ENCODE results near the gene TEX12. TPM values are rescaled to one million over a fixed set of nuclear protein-coding genes. Genes with fewer than 3 reads are reported as not detected.
"Not testable (repeated sequence)": the region's sequence is repeated elsewhere in the genome, so short reads cannot be mapped to it uniquely, and the experiment has no call there.

Gene TEX12
- total RNA-seq, 2 donors from 2014 or later: 4.0 TPM; not detected in 1

- intact Hi-C loops (cut with DNase I): no loop called here
- Histone ChIP-seq H3K9me3 (no peaks in the 10 kb centered on the region), H3K4me3 (no peak overlapping the region), H3K27me3 (replicated peaks; ENCODE audit: insufficient read depth) (no peaks in the 10 kb centered on the region), H3K4me1 (replicated peaks) (no peaks in the 10 kb centered on the region), H3K27ac (no peak overlapping the region), H3K36me3 (no peaks in the 10 kb centered on the region)
- DNase-seq (ENCODE audit: low spot score): no peak
- 77% methylated on average over 3 of the region's 3 CpGs for WGBS
- TF ChIP-seq POLR2AphosphoS5 (IDR thresholded peaks at IDR 0.05) (no peak), CTCF (IDR thresholded peaks at IDR 0.05) (no peak)
These were observed 11.8 kb downstream of the TEX12 start for GRCh38 chr11:112178936-112179335.

GRCh38 chr11:112179601-112180000 lies 12.4 kb downstream of the TEX12 start:
- TF ChIP-seq POLR2A (IDR thresholded peaks at IDR 0.05) (no peak), POLR2AphosphoS5 (IDR thresholded peaks at IDR 0.05) (no peak), CTCF (IDR thresholded peaks at IDR 0.05) (no peak)
- no peak for DNase-seq (ENCODE audit: low spot score)
- intact Hi-C loops (cut with DNase I): no loop called here
- Histone ChIP-seq H3K27ac (no peak overlapping the region), H3K4me1 (replicated peaks) (no peaks in the 10 kb centered on the region), H3K9me3 (no peaks in the 10 kb centered on the region), H3K36me3 (no peaks in the 10 kb centered on the region), H3K27me3 (replicated peaks; ENCODE audit: insufficient read depth) (no peaks in the 10 kb centered on the region), H3K4me3 (no peak overlapping the region)

GRCh38 chr11:112182867-112183266 lies 15.7 kb downstream of the TEX12 start:
- Histone ChIP-seq H3K9me3 (no peaks in the 10 kb centered on the region), H3K27me3 (replicated peaks; ENCODE audit: insufficient read depth) (no peaks in the 10 kb centered on the region), H3K4me3 (no peak overlapping the region), H3K27ac (no peak overlapping the region), H3K36me3 (no peaks in the 10 kb centered on the region), H3K4me1 (replicated peaks) (no peaks in the 10 kb centered on the region)
- WGBS: 68% methylated on average over 1 of the region's 1 CpG
- no peak for DNase-seq (ENCODE audit: low spot score)
- intact Hi-C loops (cut with DNase I): no loop called here
- TF ChIP-seq POLR2A (IDR thresholded peaks at IDR 0.05): no peak
- no peak for TF ChIP-seq POLR2AphosphoS5 (IDR thresholded peaks at IDR 0.05)
- TF ChIP-seq CTCF (IDR thresholded peaks at IDR 0.05): no peak

GRCh38 chr11:112185883-112186282 lies 18.7 kb downstream of the TEX12 start:
- Histone ChIP-seq H3K4me1 (replicated peaks) (no peaks in the 10 kb centered on the region), H3K4me3 (no peak overlapping the region), H3K27me3 (replicated peaks; ENCODE audit: insufficient read depth) (no peaks in the 10 kb centered on the region), H3K27ac (no peak overlapping the region), H3K36me3 (no peaks in the 10 kb centered on the region), H3K9me3 (no peaks in the 10 kb centered on the region)
- TF ChIP-seq POLR2A (IDR thresholded peaks at IDR 0.05): no peak
- no peak for TF ChIP-seq CTCF (IDR thresholded peaks at IDR 0.05)
- no peak for TF ChIP-seq POLR2AphosphoS5 (IDR thresholded peaks at IDR 0.05)
- intact Hi-C loops (cut with DNase I): no loop called here
- no peak for DNase-seq (ENCODE audit: low spot score)

GRCh38 chr11:112186304-112186703 lies 19.1 kb downstream of the TEX12 start:
- TF ChIP-seq CTCF (IDR thresholded peaks at IDR 0.05): no peak
- H3K27me3 ChIP-seq (replicated peaks; ENCODE audit: insufficient read depth): no peaks in the 10 kb centered on the region
- no peak for DNase-seq (ENCODE audit: low spot score)
- no peak overlapping the region for H3K4me3 ChIP-seq
- H3K36me3 ChIP-seq: no peaks in the 10 kb centered on the region
- H3K27ac ChIP-seq: no peak overlapping the region
- H3K4me1 ChIP-seq (replicated peaks): no peaks in the 10 kb centered on the region
- H3K9me3 ChIP-seq: no peaks in the 10 kb centered on the region
- intact Hi-C loops (cut with DNase I): no loop called here

GRCh38 chr11:112195113-112195512 lies 27.9 kb downstream of the TEX12 start:
- H3K4me3 ChIP-seq; H3K4me1 ChIP-seq (replicated peaks); H3K27ac ChIP-seq; H3K27me3 ChIP-seq (replicated peaks; ENCODE audit: insufficient read depth); H3K9me3 ChIP-seq; intact Hi-C loops (cut with DNase I); H3K36me3 ChIP-seq; DNase-seq (ENCODE audit: low spot score): not testable (repeated sequence)
- WGBS: 78% methylated on average over 11 of the region's 11 CpGs

Data from prostate gland (tissue), 2 donors.